Suppressor macrophage treated with lipopolysaccharide for 4 hours (primary cell): ENCODE measurements around the gene ANKRD23.

Experiments used
- DNase-seq: peaks from one replicate; pipeline ENCODE4 v3.0.0-alpha.2; 2020

ANKRD23 gene

GRCh38 chr2:96792772-96793749, 50.8 kb downstream of the ANKRD23 start:
- no peak for DNase-seq

- DNase-seq, result no peak
These were observed 54.6 kb downstream of the ANKRD23 start for GRCh38 chr2:96789245-96789617.

GRCh38 chr2:96788442-96789244, 55.2 kb downstream of the ANKRD23 start:
- no peak for DNase-seq
